NCI-H1417 treated with DMSO at 0.1 percent for 48 hours (cell line): Measurements from ENCODE around the gene RTL3.
"Not testable (repeated sequence)": the region's sequence is repeated elsewhere in the genome, so short reads cannot be mapped to it uniquely, and the experiment has no call there.

Experiments used
- DNase-seq: peaks from one replicate; lab custom pipeline; 2025; lab: John Stamatoyannopoulos, UW

The RTL3 gene, protein sequence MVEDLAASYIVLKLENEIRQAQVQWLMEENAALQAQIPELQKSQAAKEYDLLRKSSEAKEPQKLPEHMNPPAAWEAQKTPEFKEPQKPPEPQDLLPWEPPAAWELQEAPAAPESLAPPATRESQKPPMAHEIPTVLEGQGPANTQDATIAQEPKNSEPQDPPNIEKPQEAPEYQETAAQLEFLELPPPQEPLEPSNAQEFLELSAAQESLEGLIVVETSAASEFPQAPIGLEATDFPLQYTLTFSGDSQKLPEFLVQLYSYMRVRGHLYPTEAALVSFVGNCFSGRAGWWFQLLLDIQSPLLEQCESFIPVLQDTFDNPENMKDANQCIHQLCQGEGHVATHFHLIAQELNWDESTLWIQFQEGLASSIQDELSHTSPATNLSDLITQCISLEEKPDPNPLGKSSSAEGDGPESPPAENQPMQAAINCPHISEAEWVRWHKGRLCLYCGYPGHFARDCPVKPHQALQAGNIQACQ

DNA sequence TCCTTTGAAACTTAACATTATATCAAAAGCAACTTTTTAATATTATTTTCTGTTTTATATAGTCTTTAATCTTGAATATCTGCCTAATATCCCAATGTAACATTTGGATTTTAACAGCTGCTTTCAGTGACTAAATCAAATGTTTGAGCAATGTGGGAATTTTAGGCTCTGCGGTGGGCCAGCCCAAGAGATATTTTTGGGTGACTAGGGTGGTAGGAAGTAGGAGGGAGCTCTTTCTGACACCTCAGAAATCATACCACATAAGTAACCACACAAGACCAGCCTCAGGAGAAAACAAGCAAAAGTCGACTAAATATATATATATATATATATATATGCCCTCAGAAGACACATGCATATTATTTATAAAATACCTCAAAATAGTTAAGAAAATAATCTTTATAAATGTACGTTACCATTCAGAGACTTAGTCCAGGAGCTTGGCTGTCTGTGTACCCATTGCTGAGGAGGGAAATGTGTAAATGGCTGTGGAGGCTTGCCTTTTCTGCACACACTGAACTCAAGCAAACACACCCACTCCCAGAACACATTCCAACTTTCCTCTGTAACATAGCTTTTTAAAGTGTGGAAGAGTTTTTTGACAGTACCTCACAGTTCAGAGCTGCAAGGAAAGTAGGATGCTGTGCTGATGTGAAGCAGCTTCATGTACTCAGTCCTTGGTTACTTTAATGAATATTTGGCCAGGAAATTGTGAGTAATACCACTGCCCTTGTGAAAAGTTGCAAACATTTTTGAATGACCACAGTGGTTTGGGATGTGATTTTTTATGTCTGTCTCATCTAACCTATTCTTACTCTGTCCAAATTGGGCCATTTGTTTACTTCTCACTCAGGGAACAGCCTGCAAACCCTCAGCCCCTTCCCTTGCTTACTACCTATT lies at the start of gene RTL3:
TSS of gene RTL3 (minus strand) at position 484 of the 900 bp plus-strand sequence. CDS start 908 bp downstream, outside the sequence.
- DNase-seq, result no peak

- no peak for DNase-seq
These were observed 49.7 kb upstream of the RTL3 start for GRCh38 chrX:78708816-78709215.

- DNase-seq, result no peak
These were observed 49.1 kb upstream of the RTL3 start for GRCh38 chrX:78708262-78708661.

- DNase-seq, result no peak
These were observed 46.9 kb upstream of the RTL3 start for GRCh38 chrX:78706071-78706470.

GRCh38 chrX:78693536-78693935 lies 34.4 kb upstream of the RTL3 start:
- DNase-seq, result no peak

DNA sequence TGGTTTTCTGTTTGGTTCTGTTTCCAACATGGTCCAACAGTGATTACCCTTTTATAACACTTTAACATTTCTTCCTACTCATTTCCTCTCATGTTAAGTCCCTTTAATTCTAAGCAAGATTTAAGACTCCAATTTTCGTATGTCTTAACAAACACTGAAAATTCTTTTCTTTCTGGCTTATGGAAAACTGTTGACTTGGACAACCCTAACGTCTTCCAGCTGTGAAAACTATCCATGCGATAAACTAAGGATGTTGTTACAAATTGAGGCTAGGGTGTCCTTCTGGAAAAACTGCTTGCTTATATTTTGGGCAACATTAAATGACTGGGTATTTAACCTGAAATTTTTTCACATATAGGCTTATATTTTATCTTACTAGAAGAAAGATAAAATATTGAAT lies 33.9 kb upstream of the RTL3 start:
- no peak for DNase-seq

- DNase-seq, result no peak
These were observed 28.5 kb upstream of the RTL3 start for GRCh38 chrX:78687586-78687985.

GRCh38 chrX:78673246-78673645 lies 14.1 kb upstream of the RTL3 start:
- DNase-seq, result no peak

DNA sequence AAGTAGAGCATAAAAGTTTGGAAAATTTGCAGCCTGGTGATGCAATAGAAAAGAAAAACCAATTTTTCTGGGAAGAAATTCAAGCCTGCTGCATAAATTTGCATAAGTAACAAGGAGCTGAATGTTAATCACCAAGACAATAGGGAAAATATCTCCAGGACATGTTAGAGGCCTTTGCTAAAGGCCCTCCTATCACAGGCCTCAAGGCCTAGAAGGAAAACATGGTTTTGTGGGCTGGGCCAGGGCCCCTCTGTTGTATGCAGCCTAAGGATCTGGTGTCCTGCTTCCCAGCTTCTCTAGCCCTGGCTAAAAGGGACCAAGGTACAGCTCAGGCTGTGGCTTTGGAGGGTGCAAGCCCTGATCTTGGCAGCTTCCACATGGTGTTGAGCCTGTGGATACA lies 6.2 kb upstream of the RTL3 start:
- DNase-seq, result no peak

- DNase-seq, result no peak
These were observed 2.7 kb upstream of the RTL3 start for GRCh38 chrX:78661836-78662235.

GRCh38 chrX:78659955-78660354 lies 827 bp upstream of the RTL3 start:
- no peak for DNase-seq

DNA sequence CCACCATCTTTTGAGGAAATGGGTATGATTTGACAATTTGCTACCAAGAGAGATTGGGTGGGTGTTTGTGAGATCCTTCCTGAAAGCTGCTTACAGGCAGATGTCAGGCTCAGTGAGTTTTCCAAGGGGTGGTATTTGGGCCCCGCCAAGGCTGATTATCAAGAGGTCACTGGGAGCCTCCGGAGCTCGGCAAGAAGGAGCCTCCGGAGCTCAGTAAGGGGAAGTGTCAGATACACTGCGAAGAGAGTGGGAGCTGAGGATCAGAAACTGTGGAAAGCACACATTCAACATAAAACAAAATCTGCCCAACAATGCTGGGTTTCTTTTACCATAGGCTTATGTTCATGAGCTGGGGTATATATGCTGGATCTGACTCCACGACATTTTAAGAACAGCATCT lies 714 bp downstream of the RTL3 start:
- no peak for DNase-seq

GRCh38 chrX:78655642-78656041 lies 3.5 kb downstream of the RTL3 start:
- DNase-seq, result no peak

DNA sequence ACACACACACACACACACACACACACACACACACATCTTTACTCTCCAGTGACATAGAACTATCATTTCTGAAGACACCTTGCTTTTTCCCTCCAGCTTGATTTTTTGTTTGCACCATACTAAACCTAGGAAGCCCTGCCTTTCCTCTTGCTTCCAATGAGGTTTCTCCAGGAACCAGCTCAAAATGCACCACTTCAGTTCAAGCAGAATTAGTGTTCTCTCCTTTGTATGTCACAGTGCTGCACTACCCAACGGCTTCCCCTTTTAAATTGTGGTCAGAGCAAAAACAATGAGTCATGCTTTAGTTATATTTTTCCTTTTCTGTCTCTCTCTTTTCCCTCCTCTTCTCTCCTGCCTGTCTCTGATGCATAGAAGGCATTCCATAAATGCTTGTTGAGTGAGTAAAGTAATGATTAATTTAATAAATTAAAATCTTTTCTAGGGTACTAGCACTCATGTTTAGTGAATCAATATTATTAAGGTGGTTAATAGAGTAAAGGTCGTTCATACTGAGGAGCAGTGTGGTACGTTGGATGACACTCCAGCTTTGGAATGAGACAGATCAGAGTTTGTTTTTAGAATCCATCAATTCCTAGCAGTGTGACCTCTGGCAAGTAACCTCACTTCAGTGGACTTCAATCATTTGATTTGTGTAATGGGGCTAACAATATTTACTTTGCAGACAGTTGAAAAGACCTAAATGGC lies 5.9 kb downstream of the RTL3 start:
- no peak for DNase-seq

DNA sequence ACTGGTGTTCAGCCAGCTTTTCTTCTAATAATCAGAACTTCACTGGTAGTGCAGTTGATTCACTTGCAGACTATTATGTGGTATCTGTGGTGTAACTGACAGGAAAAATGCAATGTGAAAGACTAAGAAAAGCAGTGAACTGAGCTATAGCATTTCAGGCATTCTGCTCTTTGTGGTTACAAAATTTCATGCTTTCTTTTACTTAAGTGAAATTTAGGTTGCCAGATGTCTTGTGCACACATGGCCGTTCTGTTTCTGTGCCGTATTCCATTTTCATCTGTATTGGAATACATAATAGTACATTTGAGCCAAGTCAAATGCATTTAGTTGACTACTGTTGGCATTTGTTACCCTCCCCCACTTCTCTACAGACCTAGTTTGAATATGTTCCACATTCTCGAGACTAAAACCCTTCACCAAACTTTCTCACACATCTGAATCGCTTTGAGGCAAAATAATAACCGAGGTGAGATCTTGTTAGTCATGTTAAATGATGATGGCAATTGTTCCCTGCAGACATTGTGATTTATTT lies 8.2 kb downstream of the RTL3 start:
- DNase-seq, result no peak

DNA sequence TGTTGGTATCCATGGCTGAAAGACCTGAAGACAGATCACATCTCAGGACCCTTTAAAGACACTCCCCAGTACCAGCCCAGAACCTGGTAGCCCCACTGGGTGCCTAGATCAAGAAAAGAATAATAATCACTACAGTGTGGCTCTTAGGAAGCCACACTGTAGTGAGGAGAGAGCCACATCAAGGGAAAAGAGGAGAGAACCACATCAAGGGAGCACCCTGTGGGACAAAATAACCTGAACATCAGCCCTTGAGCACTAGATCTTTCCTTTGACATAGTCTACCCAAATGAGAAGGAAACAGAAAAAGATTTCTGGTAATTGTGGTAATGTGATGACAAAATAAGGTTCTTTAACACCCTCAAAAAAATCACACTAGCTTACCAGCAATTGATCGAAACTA lies 15.3 kb downstream of the RTL3 start:
- DNase-seq, result no peak

DNA sequence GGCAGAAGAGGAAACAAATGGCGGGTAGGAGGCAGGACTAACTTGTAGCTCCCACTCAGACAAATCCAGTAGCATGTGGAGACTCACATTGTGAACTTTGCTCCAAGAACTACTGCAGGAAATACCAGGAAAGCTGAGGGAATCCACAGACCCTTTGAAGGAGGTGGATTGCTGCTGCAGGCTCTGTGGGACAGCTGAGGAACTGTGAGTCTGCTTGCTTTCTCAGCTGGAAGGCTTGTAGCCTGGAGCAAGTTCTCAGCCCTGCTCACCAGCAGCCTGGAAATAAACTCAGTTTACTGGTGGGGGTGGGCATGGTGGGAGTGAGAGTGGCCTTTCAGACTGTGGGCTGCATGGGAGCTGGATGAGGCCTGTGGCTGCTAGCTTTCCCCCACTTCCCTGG lies 16.0 kb downstream of the RTL3 start:
- DNase-seq, result no peak

DNA sequence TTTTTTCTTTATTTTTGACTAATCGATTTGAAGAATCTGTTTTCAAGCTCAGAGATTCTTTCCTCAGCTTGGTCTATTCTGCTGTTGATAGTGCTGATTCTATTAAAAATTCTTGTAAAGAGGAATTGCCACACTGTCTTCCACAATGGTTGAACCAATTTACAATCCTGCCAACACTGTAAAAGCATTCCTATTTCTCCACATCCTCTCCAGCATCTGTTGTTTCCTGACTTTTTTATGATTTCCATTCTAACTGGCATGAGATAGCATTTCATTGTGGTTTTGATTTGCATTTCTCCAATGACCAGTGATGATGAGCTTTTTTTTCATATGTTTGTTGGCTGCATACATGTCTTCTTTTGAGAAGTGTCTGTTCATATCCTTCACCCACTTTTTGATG lies 23.0 kb downstream of the RTL3 start:
- not testable (repeated sequence) for DNase-seq

DNA sequence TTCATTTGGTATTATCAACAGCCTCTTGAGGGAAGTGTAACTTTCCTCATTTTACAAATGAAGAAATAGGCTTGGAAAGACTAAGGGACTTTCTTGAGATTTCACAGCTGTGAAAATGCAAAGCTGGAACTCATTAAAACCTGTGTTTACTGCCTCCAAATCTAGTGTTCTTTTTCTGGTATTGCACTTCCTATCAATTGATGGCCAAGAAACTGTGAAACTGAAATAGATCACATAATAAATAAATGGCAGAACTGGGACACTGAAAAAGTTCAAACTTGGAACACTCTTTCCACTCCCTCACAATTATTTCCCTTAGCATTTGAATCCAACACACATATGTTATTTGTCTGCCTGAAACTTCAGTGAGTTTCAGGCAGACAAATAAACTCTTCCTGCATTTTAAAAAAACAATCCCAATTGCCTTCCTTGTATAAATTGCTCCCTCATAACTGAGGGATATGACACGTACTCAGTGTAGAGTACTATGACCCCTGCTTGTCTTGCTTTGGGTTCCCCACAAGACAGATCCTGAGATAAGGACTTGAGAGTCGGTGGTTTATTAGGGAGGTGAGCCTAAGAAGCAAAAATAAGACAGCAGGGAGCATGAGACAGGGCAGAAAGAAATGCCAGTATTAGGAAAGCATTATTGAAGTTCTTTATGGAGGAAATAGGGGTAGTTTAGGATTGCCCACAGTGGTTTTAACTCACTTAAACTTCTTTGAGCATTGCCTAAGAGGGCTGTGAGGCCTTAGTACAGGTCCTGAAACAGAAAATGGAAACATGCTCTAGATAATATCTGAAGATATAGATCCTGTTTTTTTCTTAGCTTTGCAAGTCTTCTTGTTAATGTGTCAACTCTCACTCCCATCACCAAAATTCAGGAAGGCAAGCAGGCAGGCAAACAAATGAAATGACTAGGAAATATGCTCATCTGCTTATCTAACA lies 33.9 kb downstream of the RTL3 start:
- DNase-seq, result no peak

DNA sequence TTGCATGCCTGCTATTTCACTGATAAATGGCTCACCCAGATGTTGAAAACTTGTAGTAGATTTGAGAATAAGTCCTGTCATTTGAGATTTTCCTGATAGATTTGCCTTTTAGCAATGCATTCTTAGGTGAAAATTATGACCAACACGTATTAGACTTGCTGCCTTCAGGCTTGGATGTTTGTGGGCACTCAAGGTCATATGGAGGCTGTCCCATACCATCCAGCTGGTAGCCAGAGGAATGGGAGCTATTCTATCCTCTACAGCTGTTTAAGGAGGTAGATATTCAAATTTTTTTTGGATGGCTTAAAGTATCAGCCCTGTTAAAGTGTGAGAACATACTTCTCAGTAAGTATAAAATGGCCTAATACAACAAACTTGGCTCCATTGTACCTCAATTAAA lies 34.7 kb downstream of the RTL3 start:
- DNase-seq, result no peak

DNA sequence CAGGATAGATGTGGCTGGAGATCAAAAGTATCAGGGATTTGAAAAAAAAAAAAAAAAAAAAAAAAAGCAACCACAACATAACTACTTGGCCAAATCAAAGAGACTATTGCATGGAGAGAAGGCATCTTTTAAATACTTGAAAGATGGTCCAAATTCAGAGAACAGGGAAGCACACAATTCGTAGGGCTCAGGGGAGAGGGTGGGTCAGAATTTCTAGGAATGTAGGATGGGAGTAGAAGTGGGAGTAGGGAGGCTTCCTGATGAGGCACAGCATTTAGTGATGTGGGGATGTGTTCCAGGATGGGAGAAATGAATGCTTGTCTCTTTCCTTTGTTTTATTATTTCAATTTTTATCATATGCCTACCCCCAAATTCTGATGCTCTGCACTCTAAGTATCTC lies 36.3 kb downstream of the RTL3 start:
- no peak for DNase-seq
